Activated CD8-positive, alpha-beta memory T cell treated with anti-CD3 and anti-CD28 coated beads, Interleukin-2, amount 50 U/mL, for 24 hours (primary cell): ENCODE results near the gene ZNF516.

Experiments
- DNase-seq: peaks from one replicate; pipeline ENCODE4 v3.0.0-alpha.2; 2020; ENCODE audit errors: extremely low read depth

ZNF516 gene

GRCh38 chr18:76468345-76469304 is 26.4 kb downstream of the ZNF516 start:
- no peak for DNase-seq

- DNase-seq: no peak
These were observed 27.5 kb downstream of the ZNF516 start for GRCh38 chr18:76467371-76468190.

GRCh38 chr18:76466410-76466991 is 28.5 kb downstream of the ZNF516 start:
- DNase-seq: no peak

- DNase-seq: no peak
These were observed 29.2 kb downstream of the ZNF516 start for GRCh38 chr18:76465630-76466409.

- no peak for DNase-seq
These were observed 30.5 kb downstream of the ZNF516 start for GRCh38 chr18:76464281-76465259.

- DNase-seq: no peak
These were observed 31.2 kb downstream of the ZNF516 start for GRCh38 chr18:76463872-76464271.

- DNase-seq: no peak
These were observed 31.7 kb downstream of the ZNF516 start for GRCh38 chr18:76463358-76463757.

GRCh38 chr18:76462326-76462694 is 32.7 kb downstream of the ZNF516 start:
- DNase-seq: no peak

GRCh38 chr18:76461692-76462325 is 33.2 kb downstream of the ZNF516 start:
- DNase-seq: no peak

GRCh38 chr18:76461148-76461547 is 33.9 kb downstream of the ZNF516 start:
- DNase-seq: no peak

- no peak for DNase-seq
These were observed 34.6 kb downstream of the ZNF516 start for GRCh38 chr18:76460482-76460881.

- no peak for DNase-seq
These were observed 35.2 kb downstream of the ZNF516 start for GRCh38 chr18:76459687-76460350.

- DNase-seq: no peak
These were observed 35.7 kb downstream of the ZNF516 start for GRCh38 chr18:76459312-76459686.

- DNase-seq: no peak
These were observed 36.3 kb downstream of the ZNF516 start for GRCh38 chr18:76458522-76459311.

- DNase-seq: no peak
These were observed 37.1 kb downstream of the ZNF516 start for GRCh38 chr18:76457957-76458356.

- no peak for DNase-seq
These were observed 37.6 kb downstream of the ZNF516 start for GRCh38 chr18:76457475-76457874.

GRCh38 chr18:76456823-76457222 is 38.2 kb downstream of the ZNF516 start:
- DNase-seq: no peak

GRCh38 chr18:76456018-76456750 is 38.9 kb downstream of the ZNF516 start:
- DNase-seq: no peak
